Head of caudate nucleus (tissue), 42 donors: ENCODE results near the gene PHKB.

Experiments
- DNase-seq, 42 donors: peaks; one replicate each; pipeline versions ENCODE4 v3.0.0 to v3.0.0-alpha.2; 2020 to 2021; ENCODE audit warnings: mixed read lengths in 7 of 42
- intact Hi-C: fragments of 100-400 bp; cut with DNase I; formaldehyde crosslinking; loops from one replicate; pipeline ENCODE4 v1.15.0; 2022

Gene PHKB

DNA sequence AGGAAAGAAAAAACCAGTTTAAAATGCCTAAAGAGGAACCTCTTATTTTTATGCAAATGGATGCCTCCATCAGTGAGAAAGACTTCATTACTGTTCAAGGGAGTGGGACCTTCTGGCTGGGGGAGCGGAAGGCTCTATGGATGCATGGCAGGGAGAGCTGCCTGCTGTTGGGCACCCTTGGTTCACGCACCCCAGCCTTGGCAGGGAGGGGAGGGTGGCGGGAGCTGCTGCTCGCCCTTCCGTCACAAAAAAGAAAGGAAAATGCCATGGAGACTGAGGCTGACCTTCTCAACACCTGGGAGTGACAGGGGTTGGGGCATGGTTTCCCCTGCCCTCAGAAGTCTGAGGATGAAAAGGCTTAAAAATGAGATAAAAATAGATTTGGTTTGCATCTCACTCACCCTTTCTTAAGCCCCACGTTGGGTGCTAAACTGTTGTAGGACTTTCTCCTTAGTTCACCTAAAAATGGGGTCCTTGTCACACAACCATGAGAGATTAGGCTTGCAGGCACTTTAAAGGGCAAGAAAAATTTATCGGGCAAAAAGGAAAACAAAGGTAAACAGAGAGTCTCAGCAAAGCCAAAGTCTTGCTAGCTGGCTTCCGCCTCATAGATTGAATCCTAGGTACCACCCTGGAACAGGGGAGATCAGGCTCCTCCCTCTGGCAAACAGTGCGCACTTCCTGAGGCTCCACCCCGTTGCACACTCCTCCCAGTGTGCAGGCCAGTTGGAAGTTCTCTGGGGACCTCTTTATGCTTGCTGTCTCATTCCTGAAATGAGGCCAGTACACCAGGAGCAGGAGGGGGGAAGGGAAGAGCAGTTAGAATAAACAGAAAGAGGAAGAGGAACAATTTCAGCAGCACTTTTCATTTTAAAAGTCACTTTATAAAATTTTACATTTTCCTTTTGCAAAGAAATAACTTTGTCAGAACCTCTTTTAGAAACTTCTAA lies 31.6 kb downstream of the PHKB start:
- peak in 37 of 42 donors; percentile 7 to 53 (median 23) for DNase-seq
- intact Hi-C loops = no loop called here

DNA sequence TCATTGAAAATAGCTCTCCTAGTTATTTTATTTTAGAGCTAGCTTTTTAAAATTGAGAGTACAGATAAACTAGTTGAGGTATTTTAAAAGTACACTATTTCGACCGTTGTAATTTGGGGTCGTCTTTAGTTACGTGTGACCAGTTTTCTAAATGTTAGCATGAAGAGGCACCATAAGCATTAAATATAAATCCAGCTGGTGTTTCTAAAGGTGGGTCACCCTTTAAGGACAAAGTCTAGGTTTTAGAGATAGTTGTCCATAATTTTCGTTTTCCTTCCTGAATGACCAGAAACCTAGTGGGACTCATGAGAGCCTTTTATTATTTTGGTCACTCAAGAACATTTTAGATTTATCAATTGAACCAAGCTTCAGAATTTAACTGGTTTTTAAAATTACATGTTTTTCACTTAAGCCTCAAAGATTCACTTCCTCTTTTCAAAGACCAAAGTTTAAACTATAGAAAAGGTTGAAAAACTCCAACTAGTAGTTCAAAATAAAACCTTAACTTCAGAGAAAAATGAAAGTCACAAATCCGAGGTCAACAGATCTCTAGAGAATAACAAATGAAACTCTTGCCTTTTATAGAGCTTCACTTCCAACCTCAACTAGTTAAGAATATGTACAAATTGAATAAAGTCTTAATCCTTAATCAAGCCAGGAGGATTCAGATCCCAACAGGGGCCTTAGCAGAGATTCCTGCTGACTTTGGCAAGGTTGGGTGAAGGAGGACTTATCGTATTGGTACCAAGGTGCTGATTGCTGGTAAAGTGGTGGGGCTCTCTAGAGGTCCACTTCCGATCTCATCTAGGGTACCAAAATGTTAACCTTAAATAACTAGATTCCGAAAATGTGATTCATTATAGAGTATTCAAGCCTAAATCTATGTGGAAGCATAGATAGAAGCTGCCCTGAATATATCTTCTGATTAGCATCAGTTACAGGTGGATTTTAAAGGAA lies 32.5 kb downstream of the PHKB start:
- intact Hi-C loops = no loop called here
- no peak for DNase-seq

DNA sequence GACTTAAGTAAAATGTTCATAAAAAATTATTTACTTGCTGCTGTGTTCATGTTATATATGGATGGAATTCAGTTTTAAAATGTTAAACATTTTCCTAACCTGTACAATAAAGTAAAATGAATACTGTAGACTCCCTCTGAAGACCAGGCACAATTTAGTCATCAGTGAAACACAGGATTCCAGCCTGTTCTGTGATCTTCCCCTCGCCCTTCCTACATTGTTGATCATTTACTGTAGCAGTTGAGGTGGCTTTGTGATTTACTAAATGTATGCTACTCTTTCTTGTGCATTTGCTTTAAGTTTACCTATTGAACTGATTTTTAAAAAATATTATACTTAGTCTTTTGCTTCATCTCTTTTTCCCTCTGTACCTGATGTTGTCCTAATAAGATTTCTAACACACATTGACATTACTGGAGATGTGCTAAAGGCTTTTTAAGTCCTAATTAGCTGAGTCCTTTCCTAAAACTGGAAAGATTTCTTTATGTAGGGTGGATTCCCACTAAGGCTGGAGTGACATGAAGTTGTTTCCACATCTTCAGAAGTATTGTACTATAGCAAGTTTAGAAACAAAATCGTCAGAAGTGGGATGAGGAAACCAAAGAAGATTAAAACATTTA lies 38.1 kb downstream of the PHKB start:
- intact Hi-C loops = no loop called here
- no peak for DNase-seq

DNA sequence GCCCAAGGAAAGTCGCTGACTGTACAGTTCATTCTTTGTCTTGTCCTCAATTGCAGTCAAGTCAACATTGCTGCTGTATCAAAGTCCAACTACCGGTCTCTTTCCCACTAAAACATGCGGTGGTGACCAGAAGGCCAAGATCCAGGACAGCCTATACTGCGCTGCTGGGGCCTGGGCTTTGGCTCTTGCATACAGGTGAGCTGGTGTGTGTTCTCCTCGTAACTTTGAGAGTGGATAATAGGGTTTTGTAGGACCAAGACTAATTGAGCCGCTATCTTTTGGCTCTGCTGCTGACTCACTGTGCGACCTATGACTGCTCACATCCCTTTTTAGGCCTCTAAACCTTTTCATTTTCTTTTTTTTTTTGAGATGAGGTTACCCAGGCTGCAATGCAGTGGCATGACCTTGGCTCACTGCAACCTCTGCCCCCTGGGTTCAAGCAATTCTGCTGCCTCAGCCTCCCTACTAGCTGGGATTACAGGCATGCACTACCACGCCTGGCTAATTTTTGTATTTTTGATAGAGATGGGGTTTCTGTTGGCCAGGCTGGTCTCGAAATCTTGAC lies 38.7 kb downstream of the PHKB start:
- no peak for DNase-seq
- intact Hi-C loops = no loop called here

DNA sequence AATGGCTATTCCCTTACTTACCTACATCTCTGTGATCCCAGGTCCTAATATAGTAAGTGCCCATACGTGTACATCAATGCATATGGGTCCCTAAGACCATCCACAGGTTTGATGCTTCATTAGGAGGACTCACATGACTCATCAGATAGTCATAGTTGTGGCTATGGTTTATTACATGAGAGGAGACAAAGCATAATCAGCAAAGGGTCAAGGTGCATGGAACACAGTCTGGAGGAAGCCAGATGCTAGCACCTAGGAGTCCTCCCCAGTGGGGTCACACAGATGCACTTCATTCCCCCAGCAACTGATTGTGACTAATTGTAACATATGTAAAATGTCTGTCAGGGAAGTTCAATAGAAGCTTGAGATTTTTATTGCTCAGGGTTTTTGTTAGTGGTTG lies 42.8 kb downstream of the PHKB start:
- DNase-seq = no peak
- intact Hi-C loops = no loop called here

DNA sequence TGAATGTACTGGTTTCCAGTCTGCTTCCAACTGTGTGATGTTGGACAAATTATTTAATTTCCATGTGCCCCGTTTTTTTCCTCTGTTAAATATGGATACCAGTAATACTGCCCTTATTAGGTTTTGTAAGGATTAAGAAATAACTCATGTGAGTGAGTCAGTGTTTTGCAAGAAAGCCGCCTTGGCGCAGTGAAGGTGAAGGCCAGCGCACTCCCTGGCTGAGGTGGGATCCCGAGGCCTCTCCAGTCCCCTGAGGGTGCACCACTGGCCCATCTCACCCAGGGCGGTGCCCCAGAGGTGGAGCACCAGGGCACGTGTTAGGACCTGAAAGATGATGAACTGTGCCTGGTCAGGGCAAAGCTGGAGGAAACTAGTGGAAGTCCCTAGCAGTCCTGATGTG lies 43.5 kb downstream of the PHKB start:
- no peak for DNase-seq
- intact Hi-C loops = no loop called here

DNA sequence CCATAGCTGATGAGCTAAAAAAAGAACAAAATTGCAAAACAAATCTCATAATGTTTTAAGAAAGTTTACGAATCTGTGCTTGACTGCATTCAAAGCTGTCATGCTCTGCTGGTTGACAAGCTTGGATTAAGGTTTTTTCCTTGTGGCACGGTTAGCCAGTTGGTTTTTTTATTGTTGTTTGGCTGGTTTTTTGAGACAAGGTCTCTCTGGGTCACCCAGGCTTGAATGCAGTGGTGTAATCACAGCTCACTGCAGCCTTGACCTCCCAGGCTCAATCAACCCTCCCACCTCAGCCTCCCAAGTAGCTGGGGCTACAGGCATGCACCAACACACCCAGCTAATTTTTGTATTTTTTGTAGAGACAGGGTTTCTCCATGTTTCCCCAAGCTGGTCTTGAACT lies 45.7 kb downstream of the PHKB start:
- intact Hi-C loops = no loop called here
- DNase-seq = no peak

DNA sequence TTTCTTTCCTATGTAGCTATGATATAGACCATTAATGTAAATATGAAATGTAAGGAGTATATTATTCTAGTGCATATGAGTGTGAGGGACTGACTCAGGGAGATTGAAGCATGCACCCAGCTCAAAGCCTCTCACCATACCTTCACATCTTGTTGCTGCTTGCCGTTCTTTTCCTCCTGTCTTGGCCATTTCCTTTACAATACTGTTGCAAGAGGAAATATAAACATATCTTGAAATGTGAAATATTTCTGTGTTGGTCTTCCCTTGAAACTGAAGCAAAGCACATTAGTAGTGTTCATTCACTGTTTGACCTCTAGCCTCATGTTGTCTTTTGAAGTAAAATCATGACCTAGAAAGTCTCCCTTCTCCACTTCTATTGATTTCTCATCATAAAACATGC lies 46.6 kb downstream of the PHKB start:
- DNase-seq = no peak
- intact Hi-C loops = no loop called here

DNA sequence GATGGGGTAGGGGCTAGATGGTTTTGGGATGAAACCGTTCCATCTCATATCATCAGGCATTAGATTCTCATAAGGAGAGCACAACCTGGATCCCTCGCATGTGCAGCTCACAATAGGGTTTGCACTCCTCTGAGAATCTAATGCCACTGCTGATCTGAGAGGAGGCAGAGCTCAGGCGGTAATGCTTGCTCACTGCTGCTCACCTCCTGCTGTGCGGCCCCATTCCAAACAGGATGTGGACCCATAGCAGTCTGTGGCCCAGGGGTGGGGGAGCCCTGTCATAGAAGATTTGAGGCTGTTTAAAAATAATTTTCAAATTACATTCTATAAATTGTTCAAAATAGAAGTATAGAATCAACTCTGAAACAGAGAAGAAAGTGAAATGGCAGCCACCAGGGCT lies 50.8 kb downstream of the PHKB start:
- DNase-seq = no peak
- intact Hi-C loops = no loop called here

DNA sequence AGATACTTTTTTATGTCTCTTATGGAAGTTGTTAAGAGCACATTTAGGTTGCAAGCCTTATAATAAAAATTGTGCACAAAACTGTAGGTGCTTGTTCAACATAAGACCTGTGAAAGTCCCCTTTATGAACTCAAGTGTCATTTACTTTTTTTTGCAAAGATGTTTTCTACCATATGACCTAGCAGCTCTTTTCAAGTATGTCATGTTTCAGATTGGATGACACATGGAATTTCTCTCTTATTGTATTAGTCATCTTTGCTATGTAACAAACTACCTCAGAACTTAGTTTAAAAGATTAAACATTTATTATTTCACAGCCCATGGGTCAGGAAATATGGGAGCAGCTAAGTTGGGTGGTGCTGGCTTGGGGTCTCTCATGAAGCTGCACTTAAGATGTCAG lies 57.9 kb downstream of the PHKB start:
- DNase-seq = no peak
- intact Hi-C loops = no loop called here

DNA sequence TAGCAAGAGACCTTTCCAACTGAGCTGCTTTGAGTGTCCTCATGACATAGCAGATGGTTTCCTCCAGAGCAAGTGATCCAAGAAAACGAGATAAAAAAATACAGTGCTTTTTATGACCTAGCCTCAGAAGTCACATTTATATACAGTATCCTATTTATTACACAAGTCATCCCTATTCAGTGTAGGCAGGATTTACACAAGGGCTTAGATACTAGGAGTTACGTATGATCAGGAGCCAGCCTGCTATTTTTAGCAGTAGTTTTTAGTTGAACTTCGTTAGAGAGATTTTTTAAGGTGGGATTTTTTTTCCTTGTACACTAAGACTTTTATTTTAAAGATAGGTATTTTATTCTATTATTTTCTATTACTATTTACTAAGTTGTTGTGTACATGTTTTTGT lies 58.4 kb downstream of the PHKB start:
- intact Hi-C loops = no loop called here
- DNase-seq = no peak

DNA sequence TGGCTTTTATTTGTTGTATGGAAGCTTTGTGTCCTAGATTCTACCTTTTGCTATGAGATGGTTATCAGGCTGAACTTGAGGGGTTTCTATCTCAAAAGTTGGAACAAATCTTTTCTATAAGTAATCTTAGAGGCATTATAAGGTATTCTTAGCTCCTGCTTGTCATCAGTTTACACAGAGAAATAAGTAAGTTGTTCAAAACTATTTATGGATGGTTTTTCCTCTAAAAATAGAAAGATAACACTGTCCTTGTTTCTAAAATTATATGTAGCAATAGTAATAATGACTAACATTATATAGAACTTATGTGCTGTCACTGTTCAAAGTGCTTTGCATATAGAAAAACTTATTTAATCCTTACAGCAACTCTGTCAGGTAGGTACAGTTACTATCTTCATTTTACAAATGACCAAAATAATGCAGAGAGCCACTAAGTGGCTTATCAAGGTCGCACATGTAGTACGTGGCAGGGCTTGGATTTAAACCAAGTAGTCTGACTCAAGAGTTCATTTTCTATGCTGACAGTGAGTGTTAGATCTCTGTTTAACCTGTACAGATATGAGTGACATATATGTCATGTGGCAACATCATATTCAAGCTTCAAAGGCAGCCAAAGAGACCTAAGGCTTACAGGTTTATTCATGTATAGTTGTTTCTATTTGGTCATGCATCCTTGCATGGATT lies 59.0 kb downstream of the PHKB start:
- DNase-seq = no peak
- intact Hi-C loops = no loop called here

DNA sequence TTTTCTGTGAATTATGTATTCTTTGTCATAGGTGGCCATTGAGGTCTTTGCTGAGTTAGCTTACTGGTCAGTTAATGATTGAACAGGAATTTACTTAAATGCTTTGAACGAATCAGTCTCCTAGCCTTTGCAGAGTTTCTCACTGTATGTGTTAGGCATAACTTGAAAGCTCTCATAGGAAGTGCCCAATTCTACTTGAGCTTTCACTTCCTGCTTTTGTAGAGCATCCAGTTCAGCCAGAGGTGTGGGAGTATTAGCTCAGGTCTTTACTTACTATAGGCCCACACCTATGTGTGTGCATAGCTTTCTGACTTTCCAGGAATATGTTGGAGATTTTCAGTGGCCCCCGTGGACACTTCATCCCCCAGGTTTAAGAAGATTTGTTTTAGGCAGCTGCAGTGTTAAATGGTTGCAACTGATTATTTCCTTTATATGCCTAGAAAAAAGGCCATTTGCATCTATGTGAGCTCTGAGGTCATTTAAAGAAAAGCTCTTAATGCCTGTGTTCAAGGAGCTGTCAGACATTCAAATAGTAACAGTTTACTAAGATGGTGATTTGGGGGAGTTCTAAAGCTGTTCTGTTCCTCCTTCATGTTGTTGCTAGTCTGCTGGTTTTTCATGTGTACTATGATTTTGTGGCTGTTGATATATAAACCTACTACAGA lies 62.3 kb downstream of the PHKB start:
- no peak for DNase-seq
- intact Hi-C loops = no loop called here

DNA sequence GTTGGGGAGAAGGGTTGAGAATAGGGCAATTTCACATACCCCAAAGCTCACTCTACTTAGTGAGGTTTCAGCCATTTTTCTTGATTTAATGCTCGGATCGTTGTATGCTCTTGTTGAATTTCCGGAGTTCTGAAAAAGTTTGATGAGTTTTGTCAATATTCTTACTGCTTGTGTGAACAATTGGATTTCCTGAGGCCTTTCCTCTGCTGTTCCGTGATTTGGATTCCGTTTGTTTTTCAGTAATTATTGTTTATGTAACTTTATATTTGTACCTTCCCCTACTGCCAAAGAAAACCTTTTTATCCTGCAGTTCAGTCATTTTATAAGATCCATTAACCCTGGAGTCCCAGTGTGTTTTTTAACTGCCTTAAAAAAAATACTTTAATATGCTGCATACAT lies 62.9 kb downstream of the PHKB start:
- intact Hi-C loops = no loop called here

DNA sequence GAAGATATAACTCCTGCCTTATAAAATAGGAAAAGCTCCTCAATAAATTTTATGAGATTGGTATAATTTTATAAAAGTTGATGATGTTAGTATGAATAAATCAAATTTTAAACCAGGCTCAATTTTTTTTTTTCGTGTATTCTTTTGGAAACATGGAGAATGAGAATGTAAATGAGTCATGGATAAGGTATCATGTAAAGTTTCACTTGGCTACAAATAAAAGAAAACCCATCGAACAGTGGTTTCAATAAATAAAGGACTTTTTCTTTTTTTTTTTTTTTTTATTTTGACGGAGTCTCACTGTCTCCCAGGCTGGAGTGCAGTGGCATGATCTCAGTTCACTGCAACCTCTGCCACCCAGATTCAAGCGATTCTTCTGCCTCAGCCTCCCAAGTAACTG lies 67.3 kb downstream of the PHKB start:
- DNase-seq = no peak
- intact Hi-C loops = no loop called here

More for the DNA sequence above, 62.9 kb downstream of the PHKB start:
- DNase-seq = no peak

DNA sequence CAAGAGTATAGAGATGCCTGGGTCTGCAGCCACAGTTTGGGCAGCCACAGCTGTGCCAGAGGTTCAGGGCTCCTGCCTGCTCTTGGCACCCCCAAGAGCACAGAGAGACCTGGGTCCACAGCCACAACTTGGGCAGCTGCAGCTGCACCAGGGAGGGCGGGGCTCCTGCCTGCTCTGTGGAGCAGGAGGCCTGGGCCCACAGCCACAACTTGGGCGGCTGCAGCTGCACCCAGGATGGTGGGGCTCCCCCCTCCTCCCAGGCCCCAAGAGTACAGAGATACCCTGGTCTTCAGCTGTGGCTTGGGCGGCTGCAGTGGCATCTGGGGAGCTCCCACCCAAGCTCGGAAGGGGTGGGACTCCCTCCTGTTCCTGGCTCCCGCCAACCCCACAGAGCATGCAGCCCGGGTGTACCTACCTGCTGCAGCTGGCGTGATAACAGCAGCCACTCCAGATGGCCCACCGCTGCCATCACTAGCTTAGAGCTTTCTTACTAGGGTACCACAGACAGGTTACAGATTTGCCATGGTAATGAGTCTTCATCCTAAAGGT lies 72.7 kb downstream of the PHKB start:
- intact Hi-C loops = no loop called here
- DNase-seq = no peak

DNA sequence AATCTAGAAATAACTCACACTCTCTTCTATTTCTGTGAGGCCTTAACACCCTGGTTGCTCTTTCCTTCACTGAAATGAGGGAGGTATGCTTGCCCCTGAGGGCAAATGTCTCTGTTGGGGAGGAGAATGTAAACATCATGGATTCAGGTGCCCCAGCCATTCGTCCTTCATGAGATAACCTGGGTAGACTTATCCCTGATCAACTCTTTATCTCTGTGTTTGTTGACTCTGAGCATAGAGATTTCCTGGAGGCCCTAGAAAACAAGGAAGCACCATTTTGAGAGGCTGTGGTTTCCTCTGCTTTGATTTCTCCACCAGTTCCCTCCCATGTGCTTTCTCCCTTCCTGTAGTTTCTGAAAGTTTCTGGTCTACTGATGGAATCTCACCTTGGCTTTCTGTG lies 77.3 kb downstream of the PHKB start:
- intact Hi-C loops = no loop called here
- DNase-seq = no peak
